ENCODE data around the gene C1orf185. TPM values are rescaled to one million over a fixed set of nuclear protein-coding genes. Genes with fewer than 3 reads are reported as not detected.
"Not testable (repeated sequence)": the region's sequence is repeated elsewhere in the genome, so short reads cannot be mapped to it uniquely, and the experiment has no call there.

The C1orf185 gene
- total and polyA plus RNA-seq, 7 donors: not detected

DNA sequence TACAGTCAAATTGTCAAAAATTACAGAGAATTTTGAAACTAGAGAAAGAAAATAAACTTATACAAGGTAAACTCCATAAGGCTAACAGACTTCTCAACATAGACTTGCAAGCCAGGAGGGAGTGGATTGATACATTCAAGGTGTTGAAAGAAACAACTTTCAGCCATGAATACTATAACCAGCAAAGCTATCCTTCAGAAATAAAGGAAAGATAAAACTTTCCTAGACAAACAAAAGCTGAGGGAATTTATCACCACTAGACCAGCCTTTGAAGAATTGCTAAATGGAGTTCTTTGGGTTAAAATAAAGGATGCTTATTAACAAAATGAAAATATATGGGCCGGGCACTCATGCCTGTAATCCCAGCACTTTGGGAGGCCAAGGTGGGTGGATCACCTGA, 52.7 kb downstream of the C1orf185 start:
- TF ChIP-seq POLR2AphosphoS5 (IDR thresholded peaks at IDR 0.05) (no peak), EP300 (IDR thresholded peaks at IDR 0.05) (no peak)
- Histone ChIP-seq H3K27me3 (no peaks in the 10 kb centered on the region), H3K9me3 (peaks cover 0 to 11% (median 2%) of the 10 kb centered on the region in 4 donors), H3K4me1 (no peaks in the 10 kb centered on the region), H3K4me3 (no peak overlapping the region), H3K27ac (no peak overlapping the region), H3K36me3 (no peaks in the 10 kb centered on the region)
- WGBS, 2 donors: 93 to 98% methylated on average over 1 of the region's 1 CpG
- no peak for DNase-seq
- intact Hi-C loops (cut with DNase I): no loop called here

DNA sequence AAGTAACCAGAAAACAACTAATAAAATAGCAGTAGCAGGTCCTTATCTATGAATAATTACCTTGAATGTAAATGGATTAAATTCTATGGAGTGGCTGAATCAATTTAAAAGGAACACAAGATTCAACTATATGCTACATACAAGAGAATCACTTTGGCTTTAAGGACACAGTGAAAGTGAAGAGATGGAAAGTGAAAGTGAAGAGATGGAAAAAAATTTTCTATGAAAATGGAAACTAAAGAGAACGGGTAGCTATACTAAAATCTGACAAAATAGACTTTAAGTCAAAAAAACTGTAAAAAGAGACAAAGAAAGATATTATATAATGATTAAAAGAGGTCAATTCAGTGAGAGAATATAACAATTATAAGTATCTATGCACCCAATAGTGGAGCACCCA, 54.7 kb downstream of the C1orf185 start:
- intact Hi-C loops (cut with DNase I): no loop called here
- TF ChIP-seq POLR2AphosphoS5 (IDR thresholded peaks at IDR 0.05) (no peak), EP300 (IDR thresholded peaks at IDR 0.05) (no peak), POLR2A (IDR thresholded peaks at IDR 0.05) (no peak)
- TF ChIP-seq, protein P1, sequence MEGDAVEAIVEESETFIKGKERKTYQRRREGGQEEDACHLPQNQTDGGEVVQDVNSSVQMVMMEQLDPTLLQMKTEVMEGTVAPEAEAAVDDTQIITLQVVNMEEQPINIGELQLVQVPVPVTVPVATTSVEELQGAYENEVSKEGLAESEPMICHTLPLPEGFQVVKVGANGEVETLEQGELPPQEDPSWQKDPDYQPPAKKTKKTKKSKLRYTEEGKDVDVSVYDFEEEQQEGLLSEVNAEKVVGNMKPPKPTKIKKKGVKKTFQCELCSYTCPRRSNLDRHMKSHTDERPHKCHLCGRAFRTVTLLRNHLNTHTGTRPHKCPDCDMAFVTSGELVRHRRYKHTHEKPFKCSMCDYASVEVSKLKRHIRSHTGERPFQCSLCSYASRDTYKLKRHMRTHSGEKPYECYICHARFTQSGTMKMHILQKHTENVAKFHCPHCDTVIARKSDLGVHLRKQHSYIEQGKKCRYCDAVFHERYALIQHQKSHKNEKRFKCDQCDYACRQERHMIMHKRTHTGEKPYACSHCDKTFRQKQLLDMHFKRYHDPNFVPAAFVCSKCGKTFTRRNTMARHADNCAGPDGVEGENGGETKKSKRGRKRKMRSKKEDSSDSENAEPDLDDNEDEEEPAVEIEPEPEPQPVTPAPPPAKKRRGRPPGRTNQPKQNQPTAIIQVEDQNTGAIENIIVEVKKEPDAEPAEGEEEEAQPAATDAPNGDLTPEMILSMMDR (IDR thresholded peaks at IDR 0.05): no peak

DNA sequence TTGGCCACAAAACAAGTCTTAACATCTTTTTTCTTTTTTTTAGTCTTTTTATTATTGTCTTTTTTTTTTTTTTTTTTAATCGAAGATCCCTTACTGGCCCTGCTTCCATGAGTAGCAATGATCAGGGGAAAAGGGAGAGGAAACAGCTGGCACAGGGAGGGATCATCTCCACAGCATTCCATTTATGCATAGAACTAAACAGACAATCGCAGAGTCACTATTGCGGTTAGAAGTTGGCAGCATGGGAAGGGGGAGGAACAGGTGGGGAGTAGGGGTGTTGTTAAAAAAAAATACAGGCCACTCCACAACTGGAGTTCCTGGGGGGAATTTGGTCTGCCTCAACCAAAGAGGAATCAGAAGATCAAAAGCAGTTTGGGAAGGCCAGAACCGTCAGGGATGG, 55.4 kb downstream of the C1orf185 start:
- no peaks in the 10 kb centered on the region for H3K27me3 ChIP-seq
- DNase-seq: no peak
- TF ChIP-seq EP300 (IDR thresholded peaks at IDR 0.05) (no peak), POLR2AphosphoS5 (IDR thresholded peaks at IDR 0.05) (no peak), POLR2A (IDR thresholded peaks at IDR 0.05) (no peak)
- TF ChIP-seq, protein P1 (IDR thresholded peaks at IDR 0.05): no peak
- 79 to 90% methylated on average over 4 of the region's 4 CpGs for WGBS, 2 donors
- no peak overlapping the region for H3K4me3 ChIP-seq
- intact Hi-C loops (cut with DNase I): no loop called here
- no peak overlapping the region for H3K27ac ChIP-seq
- no peaks in the 10 kb centered on the region for H3K4me1 ChIP-seq
- no peaks in the 10 kb centered on the region for H3K36me3 ChIP-seq
- peaks cover 0 to 11% (median 2%) of the 10 kb centered on the region in 4 donors for H3K9me3 ChIP-seq

More for the DNA sequence above, 54.7 kb downstream of the C1orf185 start:
- H3K9me3 ChIP-seq: peaks cover 0 to 11% (median 2%) of the 10 kb centered on the region in 4 donors
- no peak overlapping the region for H3K4me3 ChIP-seq
- H3K36me3 ChIP-seq: no peaks in the 10 kb centered on the region
- no peaks in the 10 kb centered on the region for H3K27me3 ChIP-seq
- 36 to 41% methylated on average over 1 of the region's 1 CpG for WGBS, 2 donors
- H3K4me1 ChIP-seq: no peaks in the 10 kb centered on the region
- H3K27ac ChIP-seq: no peak overlapping the region
- no peak for DNase-seq

DNA sequence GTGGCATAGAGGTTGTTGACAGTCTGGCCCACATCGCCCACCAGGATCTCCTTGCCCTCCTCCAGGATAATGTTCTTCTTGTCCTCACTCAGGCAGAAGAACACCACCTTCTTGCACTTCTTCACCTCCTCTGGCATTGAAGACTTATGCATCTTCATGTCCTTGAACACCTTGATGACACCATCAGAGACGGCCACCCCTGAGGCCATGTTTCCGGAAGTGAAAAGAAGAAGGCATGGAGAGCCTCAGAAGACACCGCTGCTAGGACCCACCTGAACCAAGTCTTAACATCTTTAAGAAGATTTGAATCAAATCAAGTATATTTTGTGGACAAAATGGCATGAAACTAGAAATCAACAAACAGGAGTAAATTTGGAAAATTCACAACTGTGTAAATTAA, 56.2 kb downstream of the C1orf185 start:
- 96% methylated on average over 4 of the region's 4 CpGs for WGBS, 2 donors
- TF ChIP-seq EP300 (IDR thresholded peaks at IDR 0.05): no peak
- intact Hi-C loops (cut with DNase I): no loop called here
- Histone ChIP-seq H3K9me3 (peaks cover 0 to 11% (median 2%) of the 10 kb centered on the region in 4 donors), H3K27ac (no peak overlapping the region), H3K36me3 (no peaks in the 10 kb centered on the region), H3K4me1 (no peaks in the 10 kb centered on the region), H3K27me3 (no peaks in the 10 kb centered on the region), H3K4me3 (no peak overlapping the region)
- DNase-seq: no peak

DNA sequence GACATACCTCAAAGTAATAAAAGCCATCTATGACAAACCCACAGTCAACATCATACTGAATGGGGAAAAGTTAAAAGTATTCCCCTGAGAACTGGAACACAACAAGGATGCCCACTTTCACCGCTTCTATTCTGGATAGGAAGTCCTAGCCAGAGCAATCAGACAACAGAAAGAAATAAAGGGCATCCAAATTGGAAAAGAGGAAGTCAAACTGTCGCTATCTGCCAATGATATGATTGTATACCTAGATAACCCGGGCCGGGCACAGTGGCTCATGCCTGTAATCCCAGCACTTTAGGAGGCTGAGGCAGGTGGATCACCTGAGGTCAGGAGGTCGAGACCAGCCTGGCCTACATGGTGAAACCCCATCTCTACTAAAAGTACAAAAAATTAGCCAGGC, 60.5 kb downstream of the C1orf185 start:
- H3K36me3 ChIP-seq; H3K27me3 ChIP-seq; H3K27ac ChIP-seq; DNase-seq; H3K4me1 ChIP-seq; intact Hi-C loops (cut with DNase I); H3K9me3 ChIP-seq; H3K4me3 ChIP-seq: not testable (repeated sequence)
- WGBS, 2 donors: 45 to 76% methylated on average over 5 of the region's 5 CpGs

DNA sequence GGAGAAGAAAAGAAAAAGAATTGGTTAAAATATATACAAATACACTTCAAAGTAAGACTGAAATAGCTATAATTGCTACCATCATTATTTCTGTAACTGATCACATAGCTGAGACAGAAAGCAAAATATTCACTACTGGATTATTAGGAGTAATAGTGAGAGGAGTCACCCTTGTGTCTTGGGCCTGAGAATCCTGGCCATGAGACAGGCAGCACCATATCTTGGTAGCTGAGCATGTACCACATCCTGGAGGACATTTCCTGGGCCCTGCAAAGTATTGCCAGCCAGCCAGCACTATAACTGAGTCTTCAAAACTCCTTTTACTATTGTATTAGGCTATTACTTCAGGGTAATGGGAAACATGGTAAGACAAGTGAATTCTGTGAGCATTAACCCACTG, 63.5 kb downstream of the C1orf185 start:
- Histone ChIP-seq H3K4me1 (peaks cover 0 to 8% (median 3%) of the 10 kb centered on the region in 4 donors), H3K4me3 (no peak overlapping the region), H3K27ac (no peak overlapping the region), H3K27me3 (no peaks in the 10 kb centered on the region), H3K9me3 (no peaks in the 10 kb centered on the region), H3K36me3 (no peaks in the 10 kb centered on the region)
- TF ChIP-seq, protein P1 (IDR thresholded peaks at IDR 0.05): no peak
- TF ChIP-seq POLR2A (IDR thresholded peaks at IDR 0.05) (no peak), EP300 (IDR thresholded peaks at IDR 0.05) (no peak), POLR2AphosphoS5 (IDR thresholded peaks at IDR 0.05) (no peak)
- no peak for DNase-seq
- intact Hi-C loops (cut with DNase I): no loop called here

All from sigmoid colon (tissue), 7 donors.